Uterus (tissue), 4 donors: ENCODE data around the gene CHST2. TPM values are rescaled to one million over a fixed set of nuclear protein-coding genes. Genes with fewer than 3 reads are reported as not detected.

Source experiments
- DNase-seq, 2 donors: peaks; one replicate each; pipeline ENCODE4 v3.0.0-alpha.2; 2019 to 2020
- H3K27ac ChIP-seq, 2 donors: fragments of 200-600 bp; sonication (generic); 1 replicate in 1 of 2; 2 replicates in 1 of 2; pipeline ENCODE4 v1.5.1; 2016 to 2018
- H3K27me3 ChIP-seq, 2 donors: fragments of 200-600 bp; sonication (generic); one replicate each; pipeline ENCODE4 v1.5.1; 2018 to 2019; ENCODE audit warnings: control low read depth in 1 of 2
- H3K36me3 ChIP-seq, 2 donors: fragments of 200-600 bp; sonication (generic); one replicate each; pipeline ENCODE4 v1.5.1; 2019; ENCODE audit warnings: control low read depth in 1 of 2
- H3K4me1 ChIP-seq, 2 donors: fragments of 200-600 bp; sonication (generic); one replicate each; pipeline ENCODE4 v1.5.1; 2018 to 2019; ENCODE audit warnings: control low read depth in 1 of 2
- H3K4me3 ChIP-seq, 2 donors: fragments of 200-600 bp; sonication (generic); 1 replicate in 1 of 2; 2 replicates in 1 of 2; pipeline ENCODE4 v1.5.1; 2018 to 2019; ENCODE audit warnings: mild to moderate bottlenecking in 1 of 2
- H3K9me3 ChIP-seq, 2 donors: fragments of 200-600 bp; sonication (generic); one replicate each; pipeline ENCODE4 v1.5.1; 2019; ENCODE audit warnings: control low read depth in 1 of 2
- CTCF ChIP-seq, 4 experiments: fragments of 200-600 bp in 2 of 4; fragments of 450-650 bp in 2 of 4; sonication (generic) in 2 of 4; IDR thresholded peaks; one replicate each; pipeline ENCODE4 v1.5.1; 2016 to 2019; ENCODE audit warnings: antibody characterized with exemption in 4 of 4, mild to moderate bottlenecking in 2 of 4, moderate library complexity in 1 of 4
- POLR2A ChIP-seq, 2 donors: fragments of 450-650 bp; IDR thresholded peaks; one replicate each; pipeline ENCODE4 v1.6.1; 2016; ENCODE audit warnings: antibody characterized with exemption in 2 of 2, mild to moderate bottlenecking in 1 of 2, moderate library complexity in 1 of 2
- intact Hi-C: fragments of 100-400 bp; cut with DNase I; formaldehyde crosslinking; loops from one replicate; pipeline ENCODE4 v1.15.1; 2023; ENCODE audit warnings: low total_unique reads
- total RNA-seq, 4 donors: library from RNA; depleted of rRNA in 3 of 4; stranded (reverse); fragments of >200 nt in 3 of 4; gene quantifications; one replicate each; pipeline versions ENCODE4 v1.1.0 to v1.2.4, GENCODE V29; 2014 to 2023
- donor health status: DM: yes; HTN: yes; CAD: no.

The CHST2 gene
- total RNA-seq, 4 donors from 2014 or later, result 0.29 to 85.0 (median 4.1) TPM

DNA sequence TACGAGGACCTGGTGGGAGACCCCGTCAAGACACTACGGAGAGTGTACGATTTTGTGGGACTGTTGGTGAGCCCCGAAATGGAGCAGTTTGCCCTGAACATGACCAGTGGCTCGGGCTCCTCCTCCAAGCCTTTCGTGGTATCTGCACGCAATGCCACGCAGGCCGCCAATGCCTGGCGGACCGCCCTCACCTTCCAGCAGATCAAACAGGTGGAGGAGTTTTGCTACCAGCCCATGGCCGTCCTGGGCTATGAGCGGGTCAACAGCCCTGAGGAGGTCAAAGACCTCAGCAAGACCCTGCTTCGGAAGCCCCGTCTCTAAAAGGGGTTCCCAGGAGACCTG lies 2.5 kb downstream of the CHST2 start:
- H3K27ac ChIP-seq, result no peak overlapping the region
- intact Hi-C loops, result no loop called here
- H3K4me1 ChIP-seq, result no peaks in the 10 kb centered on the region
- no peak for TF ChIP-seq POLR2A (IDR thresholded peaks at IDR 0.05)
- TF ChIP-seq CTCF (IDR thresholded peaks at IDR 0.05), result no peak
- no peak overlapping the region for H3K4me3 ChIP-seq
- H3K9me3 ChIP-seq, result no peaks in the 10 kb centered on the region
- H3K36me3 ChIP-seq, result no peaks in the 10 kb centered on the region
- no peaks in the 10 kb centered on the region for H3K27me3 ChIP-seq
- DNase-seq, result no peak

GRCh38 chr3:143122608-143123352 lies 3.2 kb downstream of the CHST2 start:
- Histone ChIP-seq H3K27ac (no peak overlapping the region), H3K36me3 (no peaks in the 10 kb centered on the region), H3K4me3 (no peak overlapping the region), H3K4me1 (no peaks in the 10 kb centered on the region), H3K27me3 (no peaks in the 10 kb centered on the region), H3K9me3 (no peaks in the 10 kb centered on the region)
- DNase-seq, result no peak
- intact Hi-C loops, result no loop called here
- no peak for TF ChIP-seq POLR2A (IDR thresholded peaks at IDR 0.05)
- no peak for TF ChIP-seq CTCF (IDR thresholded peaks at IDR 0.05)

GRCh38 chr3:143123353-143123984 lies 3.9 kb downstream of the CHST2 start:
- H3K4me1 ChIP-seq, result no peaks in the 10 kb centered on the region
- intact Hi-C loops, result no loop called here
- no peaks in the 10 kb centered on the region for H3K9me3 ChIP-seq
- no peak for DNase-seq
- H3K36me3 ChIP-seq, result no peaks in the 10 kb centered on the region
- H3K27ac ChIP-seq, result no peak overlapping the region
- H3K27me3 ChIP-seq, result no peaks in the 10 kb centered on the region
- no peak overlapping the region for H3K4me3 ChIP-seq
- TF ChIP-seq CTCF (IDR thresholded peaks at IDR 0.05), result no peak
- TF ChIP-seq POLR2A (IDR thresholded peaks at IDR 0.05), result no peak

- no peaks in the 10 kb centered on the region for H3K9me3 ChIP-seq
- H3K4me3 ChIP-seq, result no peak overlapping the region
- intact Hi-C loops, result no loop called here
- no peak for DNase-seq
- H3K4me1 ChIP-seq, result no peaks in the 10 kb centered on the region
- no peak overlapping the region for H3K27ac ChIP-seq
- no peaks in the 10 kb centered on the region for H3K27me3 ChIP-seq
- H3K36me3 ChIP-seq, result no peaks in the 10 kb centered on the region
- no peak for TF ChIP-seq CTCF (IDR thresholded peaks at IDR 0.05)
- no peak for TF ChIP-seq POLR2A (IDR thresholded peaks at IDR 0.05)
Observed at GRCh38 chr3:143124601-143125520, 5.3 kb downstream of the CHST2 start.

DNA sequence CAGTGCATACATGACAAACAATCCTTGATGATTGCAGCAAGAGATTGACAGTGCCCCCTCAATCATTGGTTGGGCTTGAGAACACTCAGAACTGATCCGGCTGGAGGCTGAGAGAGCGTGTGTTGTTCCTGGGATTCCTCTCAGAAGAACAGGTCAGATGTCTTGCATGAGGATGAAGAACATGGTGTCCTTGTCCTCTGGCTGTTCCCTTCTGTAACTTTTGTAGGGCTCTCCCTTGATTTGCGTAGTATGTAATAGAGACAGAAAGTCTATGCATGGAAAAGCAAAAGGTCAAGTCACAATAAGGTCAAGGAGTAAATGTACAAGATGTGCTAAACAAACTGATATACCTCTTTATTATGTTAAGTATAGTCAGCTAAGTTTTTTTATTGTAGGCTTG lies 8.2 kb downstream of the CHST2 start:
- DNase-seq, result no peak
- Histone ChIP-seq H3K36me3 (no peaks in the 10 kb centered on the region), H3K9me3 (no peaks in the 10 kb centered on the region), H3K27me3 (no peaks in the 10 kb centered on the region), H3K27ac (no peak overlapping the region), H3K4me3 (no peak overlapping the region), H3K4me1 (no peaks in the 10 kb centered on the region)
- TF ChIP-seq POLR2A (IDR thresholded peaks at IDR 0.05) (no peak), CTCF (IDR thresholded peaks at IDR 0.05) (no peak)
- intact Hi-C loops, result no loop called here
